ENCODE results near the gene IL1R2. TPM values are rescaled to one million over a fixed set of nuclear protein-coding genes. Genes with fewer than 3 reads are reported as not detected.
A peak's percentile ranks its signal among the peaks of the same experiment; 100 is the strongest.
"Not testable (repeated sequence)": the region's sequence is repeated elsewhere in the genome, so short reads cannot be mapped to it uniquely, and the experiment has no call there.

The IL1R2 gene
- total RNA-seq, 4 donors from 2014 or later, result 2.9 to 8.2 (median 4.9) TPM

DNA sequence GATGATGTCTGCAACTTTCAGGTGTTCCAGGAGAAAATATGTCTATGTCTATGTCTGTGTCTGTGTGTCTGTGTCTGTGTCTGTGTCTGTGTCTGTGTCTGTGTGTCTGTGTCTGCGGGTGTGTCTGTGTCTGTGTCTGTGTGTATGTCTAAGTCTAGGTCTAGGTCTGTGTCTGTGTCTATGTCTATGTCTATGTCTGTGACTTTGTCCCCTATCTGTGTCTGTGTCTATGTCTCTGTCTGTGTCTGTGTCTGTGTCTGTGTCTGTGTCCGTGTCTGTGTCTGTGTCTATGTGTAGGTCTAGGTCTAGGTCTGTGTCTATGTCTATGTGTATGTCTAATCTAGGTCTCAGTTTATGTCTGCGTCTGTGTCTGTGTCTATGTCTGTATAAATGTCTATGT, 10.5 kb downstream of the IL1R2 start:
- Histone ChIP-seq H3K36me3 (no peaks in the 10 kb centered on the region), H3K27me3 (no peaks in the 10 kb centered on the region), H3K27ac (no peak overlapping the region), H3K4me3 (no peak overlapping the region), H3K4me1 (no peaks in the 10 kb centered on the region), H3K9me3 (no peaks in the 10 kb centered on the region)
- no peak for TF ChIP-seq POLR2A (IDR thresholded peaks at IDR 0.05)
- TF ChIP-seq, protein P1, sequence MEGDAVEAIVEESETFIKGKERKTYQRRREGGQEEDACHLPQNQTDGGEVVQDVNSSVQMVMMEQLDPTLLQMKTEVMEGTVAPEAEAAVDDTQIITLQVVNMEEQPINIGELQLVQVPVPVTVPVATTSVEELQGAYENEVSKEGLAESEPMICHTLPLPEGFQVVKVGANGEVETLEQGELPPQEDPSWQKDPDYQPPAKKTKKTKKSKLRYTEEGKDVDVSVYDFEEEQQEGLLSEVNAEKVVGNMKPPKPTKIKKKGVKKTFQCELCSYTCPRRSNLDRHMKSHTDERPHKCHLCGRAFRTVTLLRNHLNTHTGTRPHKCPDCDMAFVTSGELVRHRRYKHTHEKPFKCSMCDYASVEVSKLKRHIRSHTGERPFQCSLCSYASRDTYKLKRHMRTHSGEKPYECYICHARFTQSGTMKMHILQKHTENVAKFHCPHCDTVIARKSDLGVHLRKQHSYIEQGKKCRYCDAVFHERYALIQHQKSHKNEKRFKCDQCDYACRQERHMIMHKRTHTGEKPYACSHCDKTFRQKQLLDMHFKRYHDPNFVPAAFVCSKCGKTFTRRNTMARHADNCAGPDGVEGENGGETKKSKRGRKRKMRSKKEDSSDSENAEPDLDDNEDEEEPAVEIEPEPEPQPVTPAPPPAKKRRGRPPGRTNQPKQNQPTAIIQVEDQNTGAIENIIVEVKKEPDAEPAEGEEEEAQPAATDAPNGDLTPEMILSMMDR (IDR thresholded peaks at IDR 0.05), result no peak
- intact Hi-C loops (cut with DNase I; ENCODE audit: low total_unique reads), result no loop called here
- no peak for DNase-seq

DNA sequence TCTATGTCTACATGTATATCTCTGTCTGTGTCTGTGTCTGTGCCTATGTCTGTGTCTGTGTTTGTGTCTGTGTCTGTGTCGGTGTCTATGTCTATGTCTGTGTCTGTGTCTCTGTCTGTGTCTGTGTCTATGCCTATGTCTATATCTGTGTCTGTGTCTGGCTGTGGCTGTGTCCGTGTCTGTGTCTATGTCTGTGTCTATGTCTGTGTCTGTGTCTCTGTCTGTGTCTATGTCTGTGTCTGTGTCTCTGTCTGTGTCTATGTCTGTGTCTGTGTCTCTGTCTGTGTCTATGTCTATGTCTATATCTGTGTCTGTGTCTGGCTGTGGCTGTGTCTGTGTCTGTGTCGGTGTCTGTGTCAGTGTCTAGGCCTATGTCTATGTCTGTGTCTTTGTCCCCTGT, 11.1 kb downstream of the IL1R2 start:
- intact Hi-C loops (cut with DNase I; ENCODE audit: low total_unique reads); H3K9me3 ChIP-seq; H3K4me3 ChIP-seq; H3K27me3 ChIP-seq; H3K4me1 ChIP-seq; H3K27ac ChIP-seq; DNase-seq; H3K36me3 ChIP-seq: not testable (repeated sequence)

DNA sequence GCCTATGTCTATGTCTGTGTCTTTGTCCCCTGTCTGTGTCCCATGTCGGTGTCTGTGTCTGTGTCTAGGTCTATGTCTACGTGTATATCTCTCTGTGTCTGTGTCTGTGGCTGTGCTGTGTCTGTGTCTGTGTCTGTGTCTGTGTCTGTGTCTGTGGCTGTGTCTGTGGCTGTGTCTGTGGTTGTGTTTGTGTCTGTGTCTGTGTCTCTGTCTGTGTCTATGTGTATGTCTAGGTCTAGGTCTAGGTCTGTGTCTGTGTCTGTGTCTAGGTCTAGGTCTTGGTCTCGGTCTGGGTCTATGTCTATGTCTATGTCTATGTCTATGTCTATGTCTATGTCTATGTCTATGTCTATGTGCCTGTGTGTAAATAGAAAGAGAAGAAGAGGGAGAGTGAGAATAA, 11.9 kb downstream of the IL1R2 start:
- H3K36me3 ChIP-seq, result no peaks in the 10 kb centered on the region
- H3K9me3 ChIP-seq, result no peaks in the 10 kb centered on the region
- peak overlapping the region; percentile 22 to 42 for H3K27ac ChIP-seq
- no peaks in the 10 kb centered on the region for H3K27me3 ChIP-seq
- intact Hi-C loops (cut with DNase I; ENCODE audit: low total_unique reads), result no loop called here
- no peaks in the 10 kb centered on the region for H3K4me1 ChIP-seq
- no peak for TF ChIP-seq POLR2A (IDR thresholded peaks at IDR 0.05)
- TF ChIP-seq, protein P1 (IDR thresholded peaks at IDR 0.05), result no peak
- DNase-seq, result no peak
- H3K4me3 ChIP-seq, result no peak overlapping the region

DNA sequence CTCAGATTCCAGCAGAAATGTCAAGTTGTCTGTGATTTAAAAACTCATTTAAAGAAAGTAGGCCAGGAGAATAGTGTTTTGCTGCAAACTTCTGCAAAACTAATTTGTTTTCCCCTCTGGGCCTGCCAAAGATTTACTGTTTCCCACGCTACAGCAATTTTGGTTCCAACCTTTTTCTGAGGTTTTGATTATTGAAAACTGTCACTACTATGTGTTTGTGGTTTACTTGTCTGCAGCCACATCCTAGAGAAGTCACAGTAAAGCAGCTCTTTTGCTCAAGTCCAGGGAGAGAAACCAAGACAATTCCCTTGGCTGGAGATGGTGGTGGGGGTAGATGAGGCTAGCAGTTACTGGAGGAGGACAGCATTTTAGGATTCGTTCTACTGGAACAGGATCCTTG, 12.8 kb downstream of the IL1R2 start:
- Histone ChIP-seq H3K4me3 (no peak overlapping the region), H3K4me1 (no peaks in the 10 kb centered on the region), H3K9me3 (no peaks in the 10 kb centered on the region), H3K27me3 (no peaks in the 10 kb centered on the region), H3K27ac (peak overlapping the region; percentile 9 to 18), H3K36me3 (no peaks in the 10 kb centered on the region)
- no peak for DNase-seq
- intact Hi-C loops (cut with DNase I; ENCODE audit: low total_unique reads), result no loop called here
- TF ChIP-seq POLR2A (IDR thresholded peaks at IDR 0.05), result no peak
- TF ChIP-seq, protein P1 (IDR thresholded peaks at IDR 0.05), result no peak

DNA sequence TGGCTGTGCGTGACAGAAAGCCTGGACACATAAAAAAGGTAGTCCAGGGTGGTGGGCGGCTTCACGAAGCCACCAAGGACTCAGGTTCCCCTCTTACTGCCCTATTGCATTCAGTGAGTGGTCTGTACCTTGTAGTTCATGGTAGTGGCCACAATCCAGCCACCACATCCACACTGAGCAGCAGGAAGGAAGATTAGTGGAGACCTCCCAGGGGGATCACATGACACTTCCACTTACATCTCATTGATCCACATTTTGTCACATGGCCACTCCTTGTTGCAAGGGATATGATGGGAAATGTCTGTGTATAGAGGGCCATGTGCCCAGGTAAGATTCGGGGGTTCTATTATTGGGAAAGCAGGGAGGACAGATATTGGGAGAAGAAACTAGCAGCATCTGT, 13.7 kb downstream of the IL1R2 start:
- peak overlapping the region; percentile 9 to 18 for H3K27ac ChIP-seq
- no peak for TF ChIP-seq POLR2A (IDR thresholded peaks at IDR 0.05)
- TF ChIP-seq, protein P1 (IDR thresholded peaks at IDR 0.05), result no peak
- H3K4me3 ChIP-seq, result no peak overlapping the region
- intact Hi-C loops (cut with DNase I; ENCODE audit: low total_unique reads), result no loop called here
- H3K36me3 ChIP-seq, result no peaks in the 10 kb centered on the region
- no peak for DNase-seq
- no peaks in the 10 kb centered on the region for H3K27me3 ChIP-seq
- no peaks in the 10 kb centered on the region for H3K9me3 ChIP-seq
- H3K4me1 ChIP-seq, result no peaks in the 10 kb centered on the region
